Duodenal mucosa (tissue), 2 donors: ENCODE results near the gene ARL4C.

Experiments
- H3K27ac ChIP-seq: one replicate; pipeline ENCODE4 v1.7.0; 2013; ENCODE audit warnings: low read depth, low read length
- H3K27me3 ChIP-seq, 2 donors: one replicate each; pipeline ENCODE4 v1.7.0; 2013; ENCODE audit warnings: low read length in 2 of 2, control low read depth in 1 of 2; ENCODE audit not compliant: insufficient read depth in 2 of 2, control insufficient read depth in 1 of 2
- H3K36me3 ChIP-seq, 2 donors: one replicate each; pipeline ENCODE4 v1.7.0; 2013; ENCODE audit warnings: low read length in 2 of 2, control low read depth in 1 of 2; ENCODE audit not compliant: insufficient read depth in 2 of 2, control insufficient read depth in 1 of 2
- H3K4me1 ChIP-seq, 2 donors: one replicate each; pipeline ENCODE4 v1.7.0; 2013; ENCODE audit warnings: low read length in 2 of 2, control low read depth in 1 of 2; ENCODE audit not compliant: insufficient read depth in 2 of 2, control insufficient read depth in 1 of 2
- H3K4me3 ChIP-seq, 2 donors: one replicate each; pipeline ENCODE4 v1.7.0; 2013; ENCODE audit warnings: low read length in 2 of 2, low read depth in 1 of 2
- H3K9ac ChIP-seq, 2 donors: one replicate each; pipeline ENCODE4 v1.7.0; 2013; ENCODE audit warnings: low read length in 2 of 2, low read depth in 1 of 2
- H3K9me3 ChIP-seq, 2 donors: one replicate each; pipeline ENCODE4 v1.7.0; 2013; ENCODE audit warnings: low read length in 2 of 2, control low read depth in 1 of 2; ENCODE audit not compliant: control insufficient read depth in 1 of 2

Gene ARL4C

GRCh38 chr2:234478121-234478858 lies 18.6 kb downstream of the ARL4C start:
- Histone ChIP-seq H3K4me3 (no peak overlapping the region), H3K27me3 (no peaks in the 10 kb centered on the region), H3K4me1 (no peaks in the 10 kb centered on the region), H3K36me3 (no peaks in the 10 kb centered on the region), H3K9ac (no peak overlapping the region), H3K9me3 (no peaks in the 10 kb centered on the region), H3K27ac (no peak overlapping the region)

- no peak overlapping the region for H3K4me3 ChIP-seq
- H3K27ac ChIP-seq: no peak overlapping the region
- no peaks in the 10 kb centered on the region for H3K4me1 ChIP-seq
- H3K27me3 ChIP-seq: no peaks in the 10 kb centered on the region
- no peaks in the 10 kb centered on the region for H3K9me3 ChIP-seq
- no peak overlapping the region for H3K9ac ChIP-seq
- H3K36me3 ChIP-seq: no peaks in the 10 kb centered on the region
Observed at GRCh38 chr2:234476766-234477165, 20.1 kb downstream of the ARL4C start.

GRCh38 chr2:234474654-234475053 lies 22.2 kb downstream of the ARL4C start:
- Histone ChIP-seq H3K4me1 (no peaks in the 10 kb centered on the region), H3K4me3 (no peak overlapping the region), H3K9me3 (no peaks in the 10 kb centered on the region), H3K36me3 (no peaks in the 10 kb centered on the region), H3K9ac (no peak overlapping the region), H3K27me3 (no peaks in the 10 kb centered on the region), H3K27ac (no peak overlapping the region)

- Histone ChIP-seq H3K4me3 (no peak overlapping the region), H3K4me1 (no peaks in the 10 kb centered on the region), H3K27ac (no peak overlapping the region), H3K9ac (no peak overlapping the region), H3K36me3 (no peaks in the 10 kb centered on the region), H3K9me3 (no peaks in the 10 kb centered on the region), H3K27me3 (no peaks in the 10 kb centered on the region)
Observed at GRCh38 chr2:234472155-234472554, 24.7 kb downstream of the ARL4C start.

- H3K4me3 ChIP-seq: no peak overlapping the region
- H3K27ac ChIP-seq: no peak overlapping the region
- H3K27me3 ChIP-seq: peaks cover 0 to 3% of the 10 kb centered on the region in 2 donors
- no peaks in the 10 kb centered on the region for H3K9me3 ChIP-seq
- H3K9ac ChIP-seq: no peak overlapping the region
- H3K4me1 ChIP-seq: no peaks in the 10 kb centered on the region
- no peaks in the 10 kb centered on the region for H3K36me3 ChIP-seq
Observed at GRCh38 chr2:234469972-234470371, 26.9 kb downstream of the ARL4C start.

GRCh38 chr2:234469251-234469845 lies 27.5 kb downstream of the ARL4C start:
- Histone ChIP-seq H3K4me1 (no peaks in the 10 kb centered on the region), H3K27me3 (peaks cover 0 to 3% of the 10 kb centered on the region in 2 donors), H3K4me3 (no peak overlapping the region), H3K27ac (no peak overlapping the region), H3K36me3 (no peaks in the 10 kb centered on the region), H3K9me3 (no peaks in the 10 kb centered on the region), H3K9ac (no peak overlapping the region)

GRCh38 chr2:234468503-234468902 lies 28.4 kb downstream of the ARL4C start:
- H3K4me1 ChIP-seq: peaks cover 0 to 2% of the 10 kb centered on the region in 2 donors
- no peaks in the 10 kb centered on the region for H3K36me3 ChIP-seq
- no peak overlapping the region for H3K9ac ChIP-seq
- no peak overlapping the region for H3K27ac ChIP-seq
- no peaks in the 10 kb centered on the region for H3K9me3 ChIP-seq
- H3K4me3 ChIP-seq: no peak overlapping the region
- peaks cover 0 to 3% of the 10 kb centered on the region in 2 donors for H3K27me3 ChIP-seq

- H3K9ac ChIP-seq: no peak overlapping the region
- peaks cover 0 to 3% of the 10 kb centered on the region in 2 donors for H3K27me3 ChIP-seq
- H3K36me3 ChIP-seq: no peaks in the 10 kb centered on the region
- no peaks in the 10 kb centered on the region for H3K9me3 ChIP-seq
- H3K4me1 ChIP-seq: peaks cover 0 to 3% of the 10 kb centered on the region in 2 donors
- no peak overlapping the region for H3K27ac ChIP-seq
- no peak overlapping the region for H3K4me3 ChIP-seq
Observed at GRCh38 chr2:234467289-234467688, 29.6 kb downstream of the ARL4C start.

- Histone ChIP-seq H3K9ac (no peak overlapping the region), H3K4me1 (peaks cover 0 to 3% of the 10 kb centered on the region in 2 donors), H3K27ac (no peak overlapping the region)
Observed at GRCh38 chr2:234464291-234464645, 32.6 kb downstream of the ARL4C start.

GRCh38 chr2:234463626-234464290 lies 33.1 kb downstream of the ARL4C start:
- no peaks in the 10 kb centered on the region for H3K36me3 ChIP-seq
- H3K9me3 ChIP-seq: no peaks in the 10 kb centered on the region
- H3K4me1 ChIP-seq: peaks cover 0 to 3% of the 10 kb centered on the region in 2 donors
- H3K27ac ChIP-seq: no peak overlapping the region
- peak overlapping the region in 1 of 2 donors; percentile 19 for H3K4me3 ChIP-seq
- H3K9ac ChIP-seq: no peak overlapping the region
- peaks cover 0 to 3% of the 10 kb centered on the region in 2 donors for H3K27me3 ChIP-seq

More at GRCh38 chr2:234464291-234464645, 32.6 kb downstream of the ARL4C start:
- no peaks in the 10 kb centered on the region for H3K36me3 ChIP-seq
- H3K4me3 ChIP-seq: peak overlapping the region in 1 of 2 donors; percentile 19
- peaks cover 0 to 3% of the 10 kb centered on the region in 2 donors for H3K27me3 ChIP-seq
- no peaks in the 10 kb centered on the region for H3K9me3 ChIP-seq
